ENCODE results near the gene ARHGEF25.
A peak's percentile ranks its signal among the peaks of the same experiment; 100 is the strongest.
"Not testable (repeated sequence)": the region's sequence is repeated elsewhere in the genome, so short reads cannot be mapped to it uniquely, and the experiment has no call there.

Gene ARHGEF25

GRCh38 chr12:57623385-57623784 is 12.2 kb downstream of the ARHGEF25 start:
- no peak for DNase-seq

GRCh38 chr12:57623811-57624390 is 12.7 kb downstream of the ARHGEF25 start:
- no peak for DNase-seq

DNA sequence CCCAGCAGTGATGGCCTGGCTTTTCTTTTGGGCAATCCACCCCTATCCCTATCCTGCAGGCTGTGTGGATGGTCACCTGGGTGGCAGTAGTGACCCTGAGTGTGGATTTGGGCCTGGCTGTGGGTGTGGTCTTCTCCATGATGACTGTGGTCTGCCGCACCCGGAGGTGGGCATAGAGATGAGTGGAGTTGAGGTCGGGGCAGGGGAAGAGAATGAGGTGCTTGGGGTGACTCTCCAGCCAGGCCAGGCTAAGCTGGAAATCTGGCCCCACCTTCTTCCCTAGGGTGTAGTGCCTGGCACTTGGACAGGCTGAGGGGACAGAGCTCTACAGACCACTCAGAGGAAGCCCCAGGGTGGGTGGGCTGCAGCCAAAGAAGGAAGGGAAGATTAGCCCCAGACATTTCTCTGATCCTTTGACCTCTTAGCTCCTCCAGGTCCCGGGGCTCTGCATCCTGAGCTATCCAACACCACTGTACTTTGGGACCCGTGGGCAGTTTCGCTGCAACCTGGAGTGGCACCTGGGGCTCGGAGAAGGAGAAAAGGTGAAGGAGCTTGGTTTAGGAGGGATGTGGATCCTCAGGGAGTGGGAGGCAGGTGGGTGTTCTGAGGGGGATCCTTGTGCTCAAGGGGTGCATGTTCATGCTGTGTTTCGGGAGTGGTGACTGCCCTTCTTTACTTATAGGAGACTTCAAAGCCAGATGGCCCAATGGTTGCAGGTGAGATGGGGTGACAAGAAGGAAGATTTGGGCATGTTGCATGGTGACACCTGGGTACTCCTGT is 13.4 kb downstream of the ARHGEF25 start:
- no peak for DNase-seq

DNA sequence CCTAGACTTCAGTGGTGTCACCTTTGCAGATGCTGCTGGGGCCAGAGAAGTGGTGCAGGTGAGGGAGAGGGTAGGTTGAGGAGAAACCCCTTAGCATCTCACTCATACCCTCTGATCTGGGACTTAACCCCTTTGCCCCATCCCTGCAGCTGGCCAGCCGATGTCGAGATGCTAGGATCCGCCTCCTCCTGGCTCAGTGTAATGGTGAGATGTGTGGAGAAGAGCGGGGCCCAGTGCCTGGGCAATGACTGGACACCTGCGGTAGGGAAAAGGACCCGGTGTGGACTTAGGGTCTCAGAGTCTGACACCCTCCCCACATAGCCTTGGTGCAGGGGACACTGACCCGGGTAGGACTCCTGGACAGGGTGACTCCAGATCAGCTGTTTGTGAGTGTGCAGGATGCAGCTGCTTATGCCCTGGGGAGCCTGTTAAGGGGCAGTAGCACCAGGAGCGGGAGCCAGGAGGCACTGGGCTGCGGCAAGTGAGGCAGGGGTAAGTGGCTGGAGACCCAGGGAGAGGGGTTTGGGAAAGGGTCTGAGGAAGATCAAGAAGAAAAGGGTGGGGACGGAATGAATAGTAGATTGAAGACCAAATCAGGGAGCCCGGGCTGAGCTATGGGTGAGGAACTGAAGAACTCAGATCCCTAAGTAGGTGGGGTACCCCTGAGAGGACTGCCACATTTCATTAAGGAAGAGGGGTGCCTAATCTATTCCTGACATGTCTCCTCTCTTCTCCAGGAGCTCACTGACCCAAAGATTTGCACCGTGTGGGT is 14.2 kb downstream of the ARHGEF25 start:
- DNase-seq, result no peak

GRCh38 chr12:57626111-57626920 is 15.1 kb downstream of the ARHGEF25 start:
- no peak for DNase-seq

DNA sequence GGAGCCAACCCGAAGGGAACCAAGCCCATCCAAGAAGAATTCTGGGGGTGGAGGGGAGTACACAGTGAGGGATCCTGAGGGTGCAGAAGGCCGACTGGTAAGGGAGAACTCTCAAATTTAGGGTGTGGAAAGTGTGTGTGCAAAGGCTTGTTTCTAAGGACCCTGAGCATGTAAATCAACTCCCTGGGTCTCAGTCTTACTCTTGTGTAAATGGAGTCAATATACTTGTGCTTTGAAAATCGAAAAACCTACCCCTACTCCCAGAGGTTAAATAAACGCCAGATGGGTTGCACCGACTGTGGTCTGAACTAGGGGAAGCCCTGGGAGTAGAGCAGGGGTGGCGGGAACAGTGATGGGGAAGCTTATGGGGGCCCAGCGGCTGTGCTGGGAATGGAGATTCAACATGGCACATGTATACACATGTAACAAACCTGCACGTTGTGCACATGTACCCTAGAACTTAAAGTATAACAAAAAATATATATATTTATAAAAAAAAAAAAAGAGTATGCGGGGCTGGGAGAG is 15.7 kb downstream of the ARHGEF25 start:
- no peak for DNase-seq

DNA sequence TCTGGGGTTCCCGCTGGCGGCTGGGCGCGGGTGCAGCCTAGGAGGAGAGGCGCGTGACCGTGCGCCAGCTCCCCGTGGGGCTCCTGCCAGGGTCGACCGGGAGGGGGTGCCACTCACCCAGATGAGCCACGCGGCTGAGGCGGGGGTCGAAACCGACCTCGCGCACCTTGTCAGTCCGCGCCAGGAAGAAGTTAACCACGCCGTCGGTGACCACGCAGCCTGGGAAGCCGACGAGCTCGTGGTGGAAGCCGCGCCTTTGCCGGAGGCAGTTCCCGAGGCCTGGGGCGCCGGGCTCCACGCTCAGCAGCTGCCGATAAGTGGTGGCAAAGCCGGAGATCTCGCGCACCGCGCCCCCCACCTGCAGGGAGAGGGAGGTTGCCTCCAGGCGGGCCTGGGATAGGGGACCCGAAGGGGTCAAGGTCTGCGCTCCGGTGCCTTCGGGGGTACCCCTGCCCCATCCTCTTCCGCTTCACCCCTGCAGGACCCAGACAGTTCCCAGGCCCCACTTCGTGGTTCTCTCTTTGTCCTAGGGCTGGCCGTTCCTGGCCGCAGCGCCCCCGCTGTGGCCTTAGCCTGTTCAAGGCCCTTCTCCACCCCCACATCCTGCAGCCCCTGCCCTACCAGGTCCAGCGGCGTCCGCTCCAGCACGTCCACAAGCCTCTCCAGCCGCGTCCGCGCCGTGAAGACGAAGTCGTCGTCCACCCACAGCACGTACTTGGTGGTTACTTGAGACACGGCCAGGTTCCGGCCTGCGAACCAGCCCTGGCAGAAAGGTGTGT is 16.5 kb downstream of the ARHGEF25 start:
- DNase-seq, result no peak

DNA sequence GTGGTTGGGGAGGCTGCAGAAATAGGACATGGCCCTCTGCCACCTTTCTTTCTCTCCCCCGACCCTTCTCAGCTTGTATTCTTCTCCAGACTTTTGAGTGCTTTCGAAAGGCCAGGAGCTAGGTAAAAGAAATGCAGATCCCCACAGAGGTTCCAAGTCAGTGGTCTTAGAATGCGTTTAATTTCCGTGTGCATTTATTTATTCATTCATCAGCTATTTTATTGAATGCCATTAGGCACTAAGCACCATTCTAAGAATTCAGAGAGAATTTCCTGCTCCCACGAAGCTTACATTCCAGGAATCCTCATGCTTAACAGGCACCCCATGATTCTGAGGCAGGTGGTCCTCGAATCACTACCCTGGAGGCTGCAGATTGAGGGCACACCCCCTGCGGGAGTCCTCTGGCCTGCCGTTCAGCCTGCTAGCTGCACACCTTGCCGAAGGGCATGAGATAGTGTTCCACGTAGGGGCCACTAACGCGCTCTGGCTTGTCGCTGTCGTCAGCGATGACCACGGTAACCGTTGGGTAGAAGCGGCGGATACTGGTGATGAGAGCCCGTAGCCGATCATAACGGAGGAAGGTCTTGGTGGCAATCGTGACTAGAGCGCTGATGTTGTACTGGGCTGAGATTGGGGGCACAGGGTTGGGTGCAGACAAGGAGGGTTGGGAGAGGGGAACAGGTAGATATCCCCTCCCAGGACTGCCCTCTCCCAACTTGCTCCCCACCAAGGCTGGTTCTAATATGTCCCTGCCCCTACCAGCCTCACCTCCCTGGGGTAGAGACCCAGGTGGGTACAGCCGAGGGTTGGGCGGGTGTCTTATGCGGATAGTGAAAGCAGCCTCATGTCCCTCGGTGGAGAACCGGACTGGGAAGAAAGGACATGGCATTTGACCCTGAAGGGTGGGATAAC is 17.3 kb downstream of the ARHGEF25 start:
- DNase-seq, result no peak

DNA sequence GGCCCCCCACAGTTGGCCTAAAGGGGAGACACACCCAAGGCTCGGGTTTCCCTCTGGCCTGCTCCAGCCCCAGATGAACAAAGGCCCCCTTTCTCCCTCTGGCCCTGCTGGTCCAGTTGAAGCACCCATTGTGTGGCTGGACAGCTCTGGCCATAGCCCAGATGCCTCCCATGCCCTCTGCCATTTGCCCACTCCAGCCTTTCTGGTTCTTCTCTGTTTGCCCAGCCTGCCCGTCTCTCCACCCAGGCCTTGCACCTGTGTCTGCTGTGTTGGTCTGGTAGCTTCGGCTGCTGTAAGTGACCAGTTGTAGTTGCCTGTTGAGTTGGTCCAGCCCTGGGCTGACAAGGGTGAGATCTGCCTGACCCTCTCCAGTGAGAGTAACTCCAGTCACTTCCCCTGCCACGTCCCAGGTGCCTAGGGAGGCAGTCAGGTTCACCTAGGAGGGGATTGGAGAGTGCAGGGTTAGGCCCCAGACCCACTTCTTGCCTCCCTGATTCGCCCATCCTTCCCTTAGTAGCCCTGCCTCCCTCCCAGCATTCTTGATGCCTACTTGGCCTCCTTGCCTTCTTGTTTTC is 18.7 kb downstream of the ARHGEF25 start:
- DNase-seq, result no peak

- no peak for DNase-seq
These were observed 19.7 kb downstream of the ARHGEF25 start for GRCh38 chr12:57630891-57631433.

- no peak for DNase-seq
These were observed 20.4 kb downstream of the ARHGEF25 start for GRCh38 chr12:57631566-57632072.

DNA sequence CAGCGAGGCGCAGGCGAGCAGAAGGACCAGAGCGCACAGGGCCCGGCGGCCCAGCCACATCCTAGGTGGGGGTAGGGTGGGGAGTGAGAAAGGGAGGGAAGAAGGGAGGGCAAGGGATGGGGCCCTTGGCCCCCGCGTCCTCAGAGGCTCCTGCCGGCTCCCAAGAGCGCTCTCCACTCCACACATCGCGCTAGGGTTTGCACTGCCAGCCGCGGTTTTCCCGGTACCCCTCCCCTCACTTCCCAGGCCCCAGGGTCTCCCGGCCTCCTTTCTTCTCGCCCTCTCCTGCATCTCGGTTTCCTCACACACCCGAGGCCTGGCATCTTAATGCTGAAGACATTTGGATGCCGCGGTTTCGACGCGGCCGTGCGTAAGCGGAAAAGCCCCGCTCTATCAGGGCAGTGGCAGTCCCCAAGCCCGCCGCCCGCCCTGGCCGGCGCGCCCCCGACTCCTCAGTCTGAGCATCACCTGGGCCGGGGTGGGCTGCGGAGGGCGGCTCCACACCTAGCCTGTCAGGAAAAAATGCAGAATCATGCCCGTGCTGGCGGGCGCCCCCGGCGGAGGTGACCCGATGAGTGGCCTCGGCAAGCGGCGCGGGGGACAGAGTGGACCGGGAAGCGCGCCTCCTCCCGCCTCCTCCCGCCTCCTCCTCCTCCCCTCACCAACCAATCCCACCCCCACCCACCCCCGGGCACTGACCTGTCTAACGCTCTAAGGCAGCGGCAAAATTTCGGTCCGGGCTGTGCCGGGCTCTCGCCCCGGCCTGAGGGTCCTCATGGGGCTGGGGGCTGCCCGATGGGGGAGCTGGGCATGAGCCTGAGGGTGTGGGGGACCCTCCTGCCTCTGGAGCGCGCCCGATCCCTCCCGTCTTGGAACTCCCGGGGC is 21.1 kb downstream of the ARHGEF25 start:
- DNase-seq, result no peak

DNA sequence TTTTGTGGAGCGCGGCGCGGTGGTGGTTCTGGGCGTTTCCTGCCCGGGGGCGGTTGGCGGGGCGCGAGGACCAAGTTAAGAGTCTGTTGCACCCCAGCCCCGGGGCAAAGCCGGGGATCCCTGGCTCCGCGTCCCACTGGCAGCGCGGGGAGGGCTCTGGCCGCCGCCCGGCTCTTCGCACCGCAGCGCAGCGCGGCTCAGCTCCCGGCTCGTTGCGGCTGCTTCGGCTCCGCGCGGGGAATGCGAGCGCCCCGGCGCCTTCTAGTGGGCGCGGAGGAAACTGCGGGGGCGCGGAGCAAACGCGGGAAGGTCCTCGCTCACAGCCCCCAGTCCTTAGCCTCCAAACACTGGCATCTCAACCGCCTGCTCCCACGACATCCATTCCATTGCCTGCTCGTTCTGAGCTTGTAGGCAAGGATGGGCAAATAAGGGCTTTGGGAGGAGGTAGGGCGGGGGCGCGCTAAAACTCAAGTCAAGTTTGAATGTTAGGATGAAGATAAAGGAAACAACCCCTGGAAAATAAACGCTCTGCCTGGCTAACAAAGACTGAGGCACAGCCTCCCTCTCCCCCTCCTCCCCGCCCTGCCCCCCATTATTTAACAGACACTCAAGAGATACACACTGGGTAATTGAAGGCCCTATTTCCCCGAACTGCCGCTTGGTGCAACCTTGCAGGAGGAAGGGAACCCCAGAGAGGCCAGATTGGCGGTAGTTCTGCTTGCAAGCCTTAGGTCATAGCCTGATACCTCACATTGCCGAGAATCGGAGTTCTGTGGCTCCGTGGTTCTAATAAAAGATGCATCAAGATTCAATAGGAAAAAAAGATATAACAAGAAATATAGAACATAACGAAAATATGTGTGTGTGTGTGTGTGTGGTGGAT is 22.0 kb downstream of the ARHGEF25 start, which contains the start of gene B4GALNT1:
Gene B4GALNT1 (minus strand): TSS at position 244 of the 883 bp plus-strand sequence. CDS start 1,069 bp downstream, outside the sequence.
- peak; percentile 11 for DNase-seq

- not testable (repeated sequence) for DNase-seq
These were observed 25.5 kb downstream of the ARHGEF25 start for GRCh38 chr12:57636731-57637130.

- no peak for DNase-seq
These were observed 26.1 kb downstream of the ARHGEF25 start for GRCh38 chr12:57637364-57637763.

- no peak for DNase-seq
These were observed 26.9 kb downstream of the ARHGEF25 start for GRCh38 chr12:57638096-57638495.

DNA sequence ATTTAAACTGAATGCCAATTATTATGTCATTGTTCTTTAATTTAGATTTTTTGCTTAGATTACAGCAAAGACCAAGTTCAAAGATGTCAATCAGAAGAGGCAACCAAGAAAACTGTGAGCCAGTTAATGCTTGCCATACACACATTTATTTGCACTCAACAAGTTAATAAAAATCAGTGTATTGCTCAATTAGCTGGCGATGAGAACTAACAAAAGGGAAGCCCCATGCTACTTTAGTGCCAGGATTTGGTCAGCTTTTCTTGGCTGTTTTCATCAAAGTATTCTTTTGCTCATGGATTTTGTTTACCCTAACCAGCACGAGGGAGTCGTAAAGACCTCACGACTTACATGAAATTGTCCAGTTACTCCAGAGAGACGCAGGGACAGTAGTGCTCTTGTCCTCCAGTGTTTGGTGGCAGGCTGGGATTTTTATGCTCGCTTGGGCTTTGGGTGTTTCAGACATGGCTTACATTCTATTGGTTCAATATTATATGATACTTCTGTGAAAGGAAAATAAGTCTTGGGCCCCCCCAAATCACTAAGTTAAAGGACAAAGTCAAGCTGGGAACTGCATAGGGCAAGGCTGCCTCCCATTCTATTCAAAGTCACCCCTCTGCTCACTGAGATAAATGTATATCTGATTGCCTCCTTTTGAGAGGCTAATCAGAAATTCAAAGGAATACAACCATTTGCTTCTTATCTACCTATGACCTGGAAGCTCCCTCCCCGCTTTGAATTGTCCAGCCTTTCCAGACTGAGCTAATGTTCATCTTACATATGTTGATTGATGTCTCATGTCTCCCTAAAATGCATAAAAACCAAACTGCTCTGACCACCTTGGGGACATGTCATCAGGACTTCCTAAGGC is 29.2 kb downstream of the ARHGEF25 start:
- DNase-seq, result no peak

Data from MV-4-11 (cell line).